HG03520 (cell line): ENCODE measurements around the gene TCEAL4.
A peak's percentile ranks its signal among the peaks of the same experiment; 100 is the strongest.

Experiments
- ATAC-seq: cut with Tn5 transposase; IDR thresholded peaks from one replicate; pipeline ENCODE4 v1.9.1; 2021; ENCODE audit warnings: mild to moderate bottlenecking, moderate library complexity; ENCODE audit not compliant: unreplicated experiment

TCEAL4 gene

GRCh38 chrX:103585411-103586313, at the start of gene TCEAL4:
TSS of gene TCEAL4 (plus strand) at chrX:103585515. CDS start at chrX:103586676, 1,161 bp downstream.
- peak; percentile 72 for ATAC-seq

GRCh38 chrX:103536071-103536470, 49.2 kb upstream of the TCEAL4 start:
- ATAC-seq, result no peak

GRCh38 chrX:103536732-103537131, 48.6 kb upstream of the TCEAL4 start:
- no peak for ATAC-seq

GRCh38 chrX:103537871-103538387, 47.4 kb upstream of the TCEAL4 start:
- no peak for ATAC-seq

- no peak for ATAC-seq
Observed at GRCh38 chrX:103538728-103539127, 46.6 kb upstream of the TCEAL4 start.

GRCh38 chrX:103539695-103540094, 45.6 kb upstream of the TCEAL4 start:
- ATAC-seq, result no peak

- ATAC-seq, result no peak
Observed at GRCh38 chrX:103540145-103540544, 45.2 kb upstream of the TCEAL4 start.

- no peak for ATAC-seq
Observed at GRCh38 chrX:103549916-103550315, 35.4 kb upstream of the TCEAL4 start.

GRCh38 chrX:103550415-103551051, 34.8 kb upstream of the TCEAL4 start:
- ATAC-seq, result no peak

GRCh38 chrX:103552236-103552635, 33.1 kb upstream of the TCEAL4 start:
- ATAC-seq, result no peak

- peak; percentile 97 for ATAC-seq
Observed at GRCh38 chrX:103554687-103555424, 30.5 kb upstream of the TCEAL4 start.

- no peak for ATAC-seq
Observed at GRCh38 chrX:103556963-103557612, 28.2 kb upstream of the TCEAL4 start.

- ATAC-seq, result no peak
Observed at GRCh38 chrX:103560256-103560655, 25.1 kb upstream of the TCEAL4 start.

GRCh38 chrX:103562801-103563200, 22.5 kb upstream of the TCEAL4 start:
- ATAC-seq, result no peak

GRCh38 chrX:103565197-103565596, 20.1 kb upstream of the TCEAL4 start:
- peak; percentile 73 for ATAC-seq

- peak; percentile 46 for ATAC-seq
Observed at GRCh38 chrX:103565752-103566151, 19.6 kb upstream of the TCEAL4 start.

- no peak for ATAC-seq
Observed at GRCh38 chrX:103571121-103571520, 14.2 kb upstream of the TCEAL4 start.

- no peak for ATAC-seq
Observed at GRCh38 chrX:103571726-103572125, 13.6 kb upstream of the TCEAL4 start.

GRCh38 chrX:103573202-103573601, 12.1 kb upstream of the TCEAL4 start:
- no peak for ATAC-seq

- ATAC-seq, result no peak
Observed at GRCh38 chrX:103584596-103584995, 719 bp upstream of the TCEAL4 start.

GRCh38 chrX:103586314-103586646, 965 bp downstream of the TCEAL4 start:
- ATAC-seq, result peak; percentile 7
